Mucosa of descending colon (tissue), 3 donors: ENCODE measurements around the gene SALL1. TPM values are rescaled to one million over a fixed set of nuclear protein-coding genes. Genes with fewer than 3 reads are reported as not detected.

ENCODE experiments used
- ATAC-seq: fragments of 200-7000 bp; cut with Tn5 transposase; one replicate; pipeline ENCODE4 v1.9.1; 2020; ENCODE audit warnings: mild to moderate bottlenecking, moderate library complexity
- DNase-seq, 3 donors: peaks; one replicate each; pipeline ENCODE4 v3.0.0-alpha.2; 2020
- H3K36me3 ChIP-seq: fragments of 200-600 bp; one replicate; pipeline ENCODE4 v1.8.0; 2021; ENCODE audit warnings: low read depth, mild to moderate bottlenecking
- H3K4me1 ChIP-seq: fragments of 200-600 bp; one replicate; pipeline ENCODE4 v1.8.0; 2021; ENCODE audit warnings: low read depth, mild to moderate bottlenecking
- H3K4me3 ChIP-seq: fragments of 200-600 bp; one replicate; pipeline ENCODE4 v1.8.0; 2021; ENCODE audit warnings: mild to moderate bottlenecking
- H3K9me3 ChIP-seq: fragments of 200-600 bp; one replicate; pipeline ENCODE4 v1.8.0; 2021; ENCODE audit warnings: mild to moderate bottlenecking
- intact Hi-C, 2 donors: fragments of 100-400 bp; cut with DNase I in 1 of 2; cut with micrococcal nuclease in 1 of 2; formaldehyde crosslinking; loops; one replicate each; pipeline versions ENCODE4 v1.11.0 to v1.11.1; 2022; cut with DNase I, micrococcal nuclease
- total RNA-seq, 3 donors: library from RNA; stranded (reverse); fragmentation: NEBNext Ultra II Directional in 2 of 3; extraction: Animal tissue kit (Norgen Biotek cat#: 25700) in 2 of 3; gene quantifications; one replicate each; pipeline versions ENCODE4 v1.2.1 to v1.2.4, GENCODE V29; 2021 to 2023
- TF ChIP-seq, protein P1 (sequence below): fragments of 200-600 bp; IDR thresholded peaks from one replicate; pipeline ENCODE4 v1.8.0; 2022; ENCODE audit warnings: antibody characterized with exemption, mild to moderate bottlenecking
- donor health status: DM: no; HTN: no; CAD: no; lungs with moderate emphysema.
- donor health status: DM: no; HTN: no; CAD: no.
- donor health status: DM: no; HTN: yes; CAD: no.

Gene SALL1
- total RNA-seq, 3 donors from 2014 or later: 1.5 to 2.6 (median 1.7) TPM

DNA sequence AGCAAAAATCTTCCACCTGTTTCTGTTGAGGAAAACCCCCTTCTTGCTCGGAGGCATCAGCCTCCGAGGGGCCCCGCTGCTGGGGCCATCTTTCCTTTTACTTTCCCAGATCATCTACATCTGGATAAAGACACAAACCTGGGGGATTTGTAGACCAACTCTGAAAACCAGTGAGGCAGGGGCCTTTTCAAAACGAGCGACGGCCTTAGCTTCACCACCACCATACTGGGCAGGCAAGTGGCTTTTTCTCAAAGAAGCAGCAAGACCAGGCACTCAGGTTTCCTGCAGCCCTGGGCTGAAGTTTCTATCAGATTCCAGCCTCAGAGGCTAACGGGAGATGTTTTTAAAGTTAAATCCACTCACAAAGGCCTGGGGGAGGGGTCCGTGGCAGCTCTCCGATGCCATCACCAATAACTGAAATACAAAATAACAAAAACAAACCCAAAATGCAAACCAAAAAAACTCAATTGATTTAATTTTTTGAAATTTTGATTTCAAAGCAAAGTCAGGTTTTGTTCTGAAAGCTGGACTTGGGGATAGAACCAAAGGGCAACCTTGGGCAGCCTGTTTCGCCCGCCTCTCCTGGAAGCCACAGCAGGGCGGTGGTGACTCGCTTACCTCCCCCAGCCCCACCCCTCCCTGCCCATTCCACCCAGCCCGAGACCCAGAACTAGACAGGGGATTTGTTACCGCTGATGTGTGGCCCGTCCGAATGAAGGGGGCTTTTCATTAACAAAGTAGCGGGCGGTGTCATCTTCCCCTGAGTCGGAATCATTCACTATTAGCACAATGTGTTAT lies 55.8 kb downstream of the SALL1 start:
- ATAC-seq: no peak
- no peaks in the 10 kb centered on the region for H3K4me1 ChIP-seq
- DNase-seq: no peak

DNA sequence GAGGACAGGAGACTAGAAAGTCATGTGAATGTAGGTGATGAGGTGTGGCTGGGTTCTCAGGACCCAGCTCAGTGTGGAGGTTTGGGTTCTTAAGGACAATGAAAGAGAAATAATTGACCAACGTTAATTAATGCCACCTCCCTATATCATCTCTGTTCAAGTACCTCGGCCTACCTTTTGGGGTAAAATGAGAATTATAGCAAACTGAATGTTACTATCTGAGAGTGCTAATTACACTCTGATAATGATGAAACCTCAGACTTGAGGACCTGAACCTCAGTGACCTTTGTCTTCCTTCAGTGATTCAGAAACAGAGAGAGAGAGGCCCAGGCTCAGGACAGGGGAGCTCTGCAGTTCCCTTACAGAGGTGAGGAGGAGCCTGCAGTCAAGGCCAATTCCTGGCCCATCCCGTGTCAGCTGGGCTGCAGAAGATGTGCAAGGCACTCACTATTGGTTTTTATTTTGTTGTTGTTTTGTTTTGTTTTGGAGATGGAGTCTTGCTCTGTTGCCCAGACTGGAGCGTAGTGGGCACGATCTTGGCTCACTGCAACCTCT lies 57.3 kb downstream of the SALL1 start:
- no peak overlapping the region for H3K4me3 ChIP-seq
- DNase-seq (no peak), ATAC-seq (no peak)
- no peaks in the 10 kb centered on the region for H3K4me1 ChIP-seq
- H3K36me3 ChIP-seq: no peaks in the 10 kb centered on the region
- intact Hi-C loops: no loop called here
- H3K9me3 ChIP-seq: no peaks in the 10 kb centered on the region
- TF ChIP-seq, protein P1, sequence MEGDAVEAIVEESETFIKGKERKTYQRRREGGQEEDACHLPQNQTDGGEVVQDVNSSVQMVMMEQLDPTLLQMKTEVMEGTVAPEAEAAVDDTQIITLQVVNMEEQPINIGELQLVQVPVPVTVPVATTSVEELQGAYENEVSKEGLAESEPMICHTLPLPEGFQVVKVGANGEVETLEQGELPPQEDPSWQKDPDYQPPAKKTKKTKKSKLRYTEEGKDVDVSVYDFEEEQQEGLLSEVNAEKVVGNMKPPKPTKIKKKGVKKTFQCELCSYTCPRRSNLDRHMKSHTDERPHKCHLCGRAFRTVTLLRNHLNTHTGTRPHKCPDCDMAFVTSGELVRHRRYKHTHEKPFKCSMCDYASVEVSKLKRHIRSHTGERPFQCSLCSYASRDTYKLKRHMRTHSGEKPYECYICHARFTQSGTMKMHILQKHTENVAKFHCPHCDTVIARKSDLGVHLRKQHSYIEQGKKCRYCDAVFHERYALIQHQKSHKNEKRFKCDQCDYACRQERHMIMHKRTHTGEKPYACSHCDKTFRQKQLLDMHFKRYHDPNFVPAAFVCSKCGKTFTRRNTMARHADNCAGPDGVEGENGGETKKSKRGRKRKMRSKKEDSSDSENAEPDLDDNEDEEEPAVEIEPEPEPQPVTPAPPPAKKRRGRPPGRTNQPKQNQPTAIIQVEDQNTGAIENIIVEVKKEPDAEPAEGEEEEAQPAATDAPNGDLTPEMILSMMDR: no peak

More for the DNA sequence above, 55.8 kb downstream of the SALL1 start:
- no peaks in the 10 kb centered on the region for H3K9me3 ChIP-seq
- TF ChIP-seq, protein P1: no peak
- H3K36me3 ChIP-seq: no peaks in the 10 kb centered on the region
- no peak overlapping the region for H3K4me3 ChIP-seq
- intact Hi-C loops: no loop called here
